Cardiac muscle cell (in vitro differentiated cells and primary cell): ENCODE measurements around the gene DSN1. TPM values are rescaled to one million over a fixed set of nuclear protein-coding genes. Genes with fewer than 3 reads are reported as not detected.
A peak's percentile ranks its signal among the peaks of the same experiment; 100 is the strongest.

Source experiments
- DNase-seq, 2 donors: peaks; one replicate each; pipeline versions ENCODE4 v3.0.0 to v3.0.0-alpha.2; 2010 to 2017; ENCODE audit warnings: low read depth in 1 of 2, low spot score in 1 of 2
- H3K27ac ChIP-seq: fragments of 200-600 bp; sonication (generic); 2 replicates; pipeline ENCODE4 v1.5.1; 2016
- H3K27me3 ChIP-seq: fragments of 200-600 bp; sonication (generic); 2 replicates; pipeline ENCODE4 v1.6.0; 2016; ENCODE audit warnings: control low read depth
- H3K36me3 ChIP-seq: fragments of 200-600 bp; sonication (generic); 2 replicates; pipeline ENCODE4 v1.5.1; 2016; ENCODE audit warnings: control low read depth
- H3K4me1 ChIP-seq: fragments of 200-600 bp; sonication (generic); 2 replicates; pipeline ENCODE4 v1.8.1; 2017; ENCODE audit warnings: low read depth, mild to moderate bottlenecking, mixed run types
- H3K4me3 ChIP-seq: fragments of 200-600 bp; sonication (generic); 2 replicates; pipeline ENCODE4 v1.5.1; 2016; ENCODE audit warnings: mild to moderate bottlenecking
- H3K9me3 ChIP-seq: fragments of 200-600 bp; sonication (generic); 2 replicates; pipeline ENCODE4 v1.5.1; 2017; ENCODE audit warnings: low read depth, mild to moderate bottlenecking, control low read depth
- CTCF ChIP-seq: IDR thresholded peaks from 2 replicates; pipeline ENCODE4 v1.5.1; 2012; ENCODE audit warnings: low read depth, mild to moderate bottlenecking, low read length
- polyA plus RNA-seq: library from polyadenylated mRNA; unstranded; fragments of >200 nt; fragmentation: Nextera tagmentation; extraction: Ambion mirVana; gene quantifications from 2 replicates; pipeline ENCODE4 v1.2.1, GENCODE V29; 2016
- total RNA-seq: library from RNA; depleted of rRNA; stranded (reverse); fragments of >200 nt; gene quantifications from 2 replicates; pipeline ENCODE4 v1.2.3, GENCODE V29; 2016

DSN1 gene
- total RNA-seq = 10.2 and 13.7 TPM in 2 replicates
- 12.4 and 18.6 TPM in 2 replicates for polyA plus RNA-seq

- Histone ChIP-seq H3K27ac (peak within 1 kb of the TSS; percentile 84), H3K4me1 (no peaks in the 10 kb centered on the region)
- TF ChIP-seq CTCF = no peak
Measured at GRCh38 chr20:36773597-36774390, at the start of gene DSN1. Gene DSN1 (minus strand): TSS chr20:36773763. CDS start chr20:36771458, 2,305 bp downstream.

GRCh38 chr20:36823121-36823520 lies 49.6 kb upstream of the DSN1 start:
- DNase-seq = no peak
- Histone ChIP-seq H3K27me3 (no peaks in the 10 kb centered on the region), H3K36me3 (peaks cover 9% of the 10 kb centered on the region), H3K4me1 (peaks cover 21% of the 10 kb centered on the region), H3K9me3 (no peaks in the 10 kb centered on the region), H3K4me3 (no peak overlapping the region), H3K27ac (no peak overlapping the region)
- no peak for TF ChIP-seq CTCF

More at GRCh38 chr20:36773597-36774390, at the start of gene DSN1:
- no peaks in the 10 kb centered on the region for H3K36me3 ChIP-seq
- peak within 1 kb of the TSS; percentile 64 for H3K4me3 ChIP-seq
- peak; percentile 98 for DNase-seq
- H3K27me3 ChIP-seq = no peaks in the 10 kb centered on the region
- no peaks in the 10 kb centered on the region for H3K9me3 ChIP-seq

GRCh38 chr20:36821964-36822437 lies 48.4 kb upstream of the DSN1 start:
- H3K27me3 ChIP-seq = no peaks in the 10 kb centered on the region
- DNase-seq = no peak
- H3K27ac ChIP-seq = peak overlapping the region; percentile 45
- H3K4me3 ChIP-seq = no peak overlapping the region
- no peaks in the 10 kb centered on the region for H3K9me3 ChIP-seq
- peaks cover 3% of the 10 kb centered on the region for H3K36me3 ChIP-seq
- H3K4me1 ChIP-seq = peaks cover 21% of the 10 kb centered on the region
- no peak for TF ChIP-seq CTCF

GRCh38 chr20:36820928-36821327 lies 47.4 kb upstream of the DSN1 start:
- no peak overlapping the region for H3K4me3 ChIP-seq
- H3K4me1 ChIP-seq = peaks cover 21% of the 10 kb centered on the region
- DNase-seq = no peak
- H3K27me3 ChIP-seq = no peaks in the 10 kb centered on the region
- H3K27ac ChIP-seq = no peak overlapping the region
- no peaks in the 10 kb centered on the region for H3K9me3 ChIP-seq
- H3K36me3 ChIP-seq = peaks cover 4% of the 10 kb centered on the region
- TF ChIP-seq CTCF = no peak

GRCh38 chr20:36820073-36820472 lies 46.5 kb upstream of the DSN1 start:
- Histone ChIP-seq H3K4me3 (no peak overlapping the region), H3K27ac (peak overlapping the region; percentile 86), H3K27me3 (no peaks in the 10 kb centered on the region), H3K9me3 (no peaks in the 10 kb centered on the region), H3K4me1 (peaks cover 21% of the 10 kb centered on the region), H3K36me3 (peaks cover 8% of the 10 kb centered on the region)
- DNase-seq = no peak
- TF ChIP-seq CTCF = no peak
